Stimulated activated CD4-positive, alpha-beta T cell treated with anti-CD3 and anti-CD28 coated beads, Interleukin-1b, Interleukin-23, amount 100 ng/mL, for 1 hour (primary cell): Measurements from ENCODE around the gene ENTPD8.

ENCODE experiments used
- DNase-seq, 2 donors: peaks; one replicate each; pipeline ENCODE4 v3.0.0-alpha.2; 2020; ENCODE audit warnings: low read depth in 2 of 2

ENTPD8 gene, protein sequence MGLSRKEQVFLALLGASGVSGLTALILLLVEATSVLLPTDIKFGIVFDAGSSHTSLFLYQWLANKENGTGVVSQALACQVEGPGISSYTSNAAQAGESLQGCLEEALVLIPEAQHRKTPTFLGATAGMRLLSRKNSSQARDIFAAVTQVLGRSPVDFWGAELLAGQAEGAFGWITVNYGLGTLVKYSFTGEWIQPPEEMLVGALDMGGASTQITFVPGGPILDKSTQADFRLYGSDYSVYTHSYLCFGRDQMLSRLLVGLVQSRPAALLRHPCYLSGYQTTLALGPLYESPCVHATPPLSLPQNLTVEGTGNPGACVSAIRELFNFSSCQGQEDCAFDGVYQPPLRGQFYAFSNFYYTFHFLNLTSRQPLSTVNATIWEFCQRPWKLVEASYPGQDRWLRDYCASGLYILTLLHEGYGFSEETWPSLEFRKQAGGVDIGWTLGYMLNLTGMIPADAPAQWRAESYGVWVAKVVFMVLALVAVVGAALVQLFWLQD

DNA sequence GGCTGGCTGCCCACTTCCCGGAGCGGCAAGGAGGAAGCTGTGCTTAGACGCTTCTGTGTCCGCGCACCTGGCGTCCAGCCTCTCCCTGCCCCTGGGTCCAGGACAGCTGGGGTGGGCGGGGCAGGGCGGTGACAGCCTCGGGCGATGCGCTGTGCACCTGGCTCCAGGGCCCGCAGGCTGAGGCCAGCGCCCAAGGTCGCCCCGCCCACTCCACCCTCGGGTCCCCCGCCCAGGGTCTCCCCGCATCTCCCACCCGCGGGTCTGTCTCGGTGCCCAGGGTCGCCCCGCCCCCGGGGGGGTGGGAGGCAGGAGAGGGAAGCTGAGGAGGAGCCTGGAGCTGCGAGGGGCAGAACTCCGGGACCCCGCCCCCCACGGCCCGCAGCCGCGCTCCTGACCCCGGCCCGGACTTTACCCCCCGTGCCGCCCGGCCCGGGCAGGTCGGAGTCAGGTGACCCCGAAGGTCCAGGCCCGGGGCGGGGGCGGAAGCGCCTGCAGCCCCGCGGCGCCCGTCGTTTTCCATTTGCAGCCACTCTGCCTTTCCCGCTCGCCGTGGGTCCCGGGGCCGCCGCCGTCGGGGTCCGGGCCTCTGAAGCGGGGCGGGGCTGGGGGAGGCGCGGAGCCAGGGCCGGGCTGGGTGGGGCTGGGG, at the start of gene ENTPD8:
Gene ENTPD8 (minus strand): TSS at position 69 of the 646 bp plus-strand sequence. CDS start 3,072 bp downstream, outside the sequence.
- DNase-seq: no peak

- DNase-seq: no peak
These were observed 49.5 kb upstream of the ENTPD8 start for GRCh38 chr9:137490532-137491186.

DNA sequence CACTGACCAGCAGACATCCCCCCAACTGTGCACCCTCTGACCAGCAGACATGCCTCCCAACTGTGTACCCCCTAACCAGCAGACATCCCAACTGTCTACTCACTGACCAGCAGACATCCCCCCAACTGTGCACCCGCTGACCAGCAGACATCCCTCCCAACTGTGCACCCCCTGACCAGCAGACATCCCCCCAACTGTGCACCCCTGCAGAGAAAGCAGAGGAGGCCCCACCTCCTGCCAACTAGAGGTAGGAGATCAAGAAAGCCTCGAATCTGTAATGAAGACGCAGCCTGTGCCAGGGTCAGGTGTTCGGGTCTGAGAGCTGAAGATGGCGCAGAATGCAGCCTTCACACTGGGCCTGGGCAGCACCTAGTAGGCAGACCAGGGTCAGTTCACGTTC, 47.7 kb upstream of the ENTPD8 start:
- DNase-seq: no peak

- DNase-seq: no peak
These were observed 47.1 kb upstream of the ENTPD8 start for GRCh38 chr9:137488327-137488653.

DNA sequence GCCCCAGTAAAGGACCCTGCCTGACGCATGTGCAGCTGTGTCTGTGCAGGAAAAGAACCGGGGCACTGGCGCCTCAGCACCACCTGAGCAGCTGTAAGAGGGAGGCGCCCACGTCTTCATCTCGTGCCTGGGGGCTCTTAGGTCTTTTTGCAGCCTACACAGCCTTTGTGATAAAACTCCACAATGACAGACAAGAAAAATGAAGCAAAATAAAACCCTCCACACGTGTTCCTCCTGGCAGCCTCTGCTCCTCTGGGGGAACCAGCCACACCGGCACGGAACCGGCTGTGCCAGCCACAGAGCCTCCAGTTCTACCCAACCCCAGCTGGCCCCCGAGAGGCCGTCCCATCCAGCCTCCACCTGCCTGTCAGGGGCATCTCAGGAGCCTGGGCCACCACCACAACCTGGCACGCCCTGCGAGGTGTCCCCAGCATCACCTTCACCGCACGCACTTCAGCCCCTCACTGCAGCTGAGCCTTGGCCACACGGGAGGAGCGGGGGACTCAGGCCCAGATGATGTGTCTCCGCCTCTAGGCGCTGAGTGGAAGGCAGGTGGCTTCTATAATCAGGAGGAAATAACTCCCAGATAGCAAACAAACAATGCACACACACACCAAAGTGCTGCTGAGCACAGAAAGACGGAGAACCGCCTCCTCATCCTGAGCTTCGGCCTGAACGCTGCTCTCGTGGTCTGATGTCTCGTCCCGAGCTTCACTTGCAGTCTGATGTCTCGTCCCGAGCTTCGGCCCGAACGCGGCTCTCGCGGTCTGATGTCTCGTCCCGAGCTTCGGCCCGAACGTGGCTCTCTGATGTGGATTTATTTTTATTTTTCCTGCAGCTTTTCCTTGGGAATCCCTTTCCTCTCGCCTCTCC, 46.5 kb upstream of the ENTPD8 start:
- DNase-seq: no peak

DNA sequence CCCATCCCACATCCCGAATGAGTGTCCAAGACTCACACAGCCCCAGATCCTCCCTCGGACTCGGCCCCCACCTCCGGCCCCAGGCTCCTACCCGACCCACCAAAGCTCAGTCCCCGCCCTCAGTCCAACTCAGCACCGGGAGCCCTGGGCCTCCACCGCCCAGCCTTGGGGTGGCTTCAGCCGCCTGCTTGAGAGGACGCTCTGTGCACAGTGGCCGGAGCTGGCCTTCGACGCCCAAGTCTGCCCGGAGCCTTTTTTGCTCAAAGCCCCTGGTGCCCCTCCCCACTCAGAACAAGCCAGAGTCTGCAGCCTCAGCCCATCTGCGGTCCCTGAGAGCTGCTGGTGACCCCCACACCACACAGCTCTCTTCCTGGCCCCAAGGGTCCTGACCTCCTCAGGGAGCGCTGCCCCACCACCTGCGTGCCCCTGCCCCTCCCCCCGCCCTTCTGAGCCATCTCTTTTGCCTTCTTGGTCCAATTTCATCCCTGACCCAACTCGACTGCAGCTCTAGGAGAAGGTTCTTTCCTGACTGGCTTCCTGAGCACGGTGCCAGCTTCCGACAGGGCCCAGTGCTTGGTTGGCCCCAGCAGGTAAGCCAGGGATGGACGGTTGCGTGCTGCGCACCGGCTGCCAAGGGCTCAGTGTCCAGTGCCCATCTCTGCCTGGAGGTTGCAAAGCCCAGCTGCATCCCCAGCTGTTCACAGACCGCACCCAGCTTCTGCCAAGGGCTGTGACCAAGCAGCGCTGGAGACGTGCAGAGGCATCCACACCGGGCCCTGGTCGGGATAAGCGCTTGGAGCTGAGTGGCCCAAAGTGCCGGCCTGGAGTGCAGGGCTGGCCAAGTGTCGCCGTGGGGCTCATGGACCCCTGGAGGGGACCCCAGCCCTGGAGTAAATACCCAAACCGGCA, 45.6 kb upstream of the ENTPD8 start:
- DNase-seq: no peak

GRCh38 chr9:137486141-137486490, 45.0 kb upstream of the ENTPD8 start:
- DNase-seq: no peak

GRCh38 chr9:137485343-137486140, 44.4 kb upstream of the ENTPD8 start:
- no peak for DNase-seq

- DNase-seq: no peak
These were observed 43.6 kb upstream of the ENTPD8 start for GRCh38 chr9:137484551-137485315.

DNA sequence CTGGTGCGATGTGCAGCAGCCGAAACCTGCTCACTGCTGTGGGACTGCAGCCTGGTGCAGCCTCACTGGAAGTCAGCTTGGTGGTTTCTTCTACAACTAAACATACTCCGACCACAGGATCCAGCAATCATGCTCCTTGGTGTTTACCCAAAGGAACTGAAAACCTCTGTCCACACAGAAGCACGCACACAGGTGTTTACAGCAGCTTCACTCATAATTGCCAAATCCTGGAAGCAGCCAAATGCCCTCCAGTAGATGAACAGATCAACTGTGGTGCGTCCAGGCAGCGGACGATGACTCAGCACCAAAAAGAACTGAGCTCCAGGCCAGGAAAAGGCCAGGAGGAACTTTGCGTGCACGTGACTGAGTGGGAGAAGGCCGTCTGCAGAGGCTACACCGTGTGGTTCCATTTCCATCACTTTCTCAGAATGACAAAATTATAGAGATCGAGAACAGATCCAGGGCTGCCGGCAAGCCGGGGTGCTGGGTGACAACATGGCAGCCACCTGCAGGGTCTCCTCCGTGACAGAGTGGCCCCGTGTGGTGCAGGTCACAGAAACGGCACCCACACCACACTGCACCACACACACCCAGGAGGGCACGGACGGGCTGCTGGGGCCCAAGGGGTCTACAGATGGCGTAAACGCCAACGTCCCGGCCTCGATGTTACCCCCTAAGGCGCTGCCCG, 41.1 kb upstream of the ENTPD8 start:
- DNase-seq: no peak

DNA sequence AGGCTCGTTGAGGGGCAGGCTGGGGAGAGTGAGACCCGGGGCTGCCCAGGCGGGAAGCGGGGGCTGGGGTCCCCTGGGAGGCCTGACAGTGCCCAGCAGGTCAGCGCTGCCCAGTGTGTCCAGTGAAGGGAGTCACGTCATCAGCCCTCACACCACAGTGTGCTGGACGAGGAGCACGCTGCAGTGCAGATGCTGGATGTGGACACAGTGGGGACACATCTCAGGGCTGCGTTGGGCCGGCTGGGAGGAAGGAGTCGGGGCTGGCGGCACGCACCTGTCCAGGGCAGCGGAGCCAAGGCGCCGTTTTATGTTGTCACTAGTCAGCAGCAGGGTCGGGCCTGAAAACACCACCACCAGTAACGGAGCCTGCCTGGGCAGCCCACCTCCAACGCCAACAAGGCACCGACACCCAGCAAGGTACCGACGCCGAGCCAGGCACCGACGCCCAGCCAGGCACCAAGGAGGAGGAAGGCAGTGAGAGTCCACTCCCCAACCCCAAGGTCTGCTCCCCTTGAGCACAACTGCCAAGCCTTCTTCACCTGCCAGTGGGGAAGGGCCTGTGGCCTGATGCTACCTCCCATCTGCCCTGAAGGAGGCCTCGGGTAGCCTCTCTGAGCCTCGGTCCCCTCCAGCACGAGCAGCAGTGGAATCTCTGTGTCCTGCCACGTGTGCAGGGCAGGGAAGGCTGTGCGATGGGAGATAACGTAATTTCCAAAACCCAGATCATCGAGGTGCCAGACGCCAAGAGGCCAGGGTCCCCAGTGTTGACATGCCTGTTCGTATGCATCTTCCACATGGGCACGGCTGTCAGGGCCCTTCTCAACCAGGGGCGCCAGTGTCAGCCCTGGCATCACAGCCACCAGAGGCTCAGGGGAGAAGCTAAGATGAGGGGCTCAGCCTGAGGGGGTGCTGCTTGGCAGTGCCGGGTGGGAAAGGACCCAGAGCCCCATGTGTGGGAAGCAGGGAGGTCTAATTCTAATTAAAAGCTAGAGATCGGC, 39.8 kb upstream of the ENTPD8 start:
- DNase-seq: no peak

DNA sequence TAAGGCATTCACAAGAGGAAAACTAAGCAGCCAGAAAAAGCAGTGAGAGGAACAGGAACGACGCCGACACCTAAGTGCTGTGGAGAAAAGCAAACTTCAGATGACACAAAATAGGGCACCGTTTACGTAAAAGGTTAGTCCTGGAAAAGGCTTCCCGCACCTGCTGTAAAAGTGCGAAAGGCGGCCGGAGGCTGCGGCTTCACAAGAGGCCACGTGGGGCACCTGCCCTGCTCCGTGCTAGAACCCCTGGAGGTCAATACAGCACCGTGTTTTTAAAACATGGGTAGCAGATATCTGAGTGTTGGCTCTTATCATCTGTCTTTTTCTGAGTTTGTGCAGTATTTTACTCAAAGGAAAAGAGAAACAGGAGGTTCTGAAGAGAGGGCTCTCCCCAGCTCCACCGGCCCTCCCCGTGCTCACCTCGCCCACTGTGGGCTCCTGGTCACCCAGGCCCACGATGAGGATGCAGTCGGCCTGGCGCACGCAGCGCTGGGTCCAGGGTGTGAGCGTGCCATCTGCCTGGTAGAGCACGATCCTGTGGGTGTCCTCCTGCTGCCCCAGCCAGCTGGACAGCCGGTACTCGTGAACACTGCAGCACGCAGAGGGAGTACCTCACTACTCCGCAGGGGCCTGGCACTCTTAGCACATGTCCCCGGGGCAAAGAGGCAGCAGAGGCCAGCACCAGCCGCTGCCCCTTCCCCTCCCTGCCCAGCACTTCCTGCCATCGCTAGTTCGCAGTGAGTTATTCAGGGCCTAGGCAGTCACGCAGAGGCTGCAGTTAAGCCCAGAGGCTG, 38.9 kb upstream of the ENTPD8 start:
- DNase-seq: no peak

DNA sequence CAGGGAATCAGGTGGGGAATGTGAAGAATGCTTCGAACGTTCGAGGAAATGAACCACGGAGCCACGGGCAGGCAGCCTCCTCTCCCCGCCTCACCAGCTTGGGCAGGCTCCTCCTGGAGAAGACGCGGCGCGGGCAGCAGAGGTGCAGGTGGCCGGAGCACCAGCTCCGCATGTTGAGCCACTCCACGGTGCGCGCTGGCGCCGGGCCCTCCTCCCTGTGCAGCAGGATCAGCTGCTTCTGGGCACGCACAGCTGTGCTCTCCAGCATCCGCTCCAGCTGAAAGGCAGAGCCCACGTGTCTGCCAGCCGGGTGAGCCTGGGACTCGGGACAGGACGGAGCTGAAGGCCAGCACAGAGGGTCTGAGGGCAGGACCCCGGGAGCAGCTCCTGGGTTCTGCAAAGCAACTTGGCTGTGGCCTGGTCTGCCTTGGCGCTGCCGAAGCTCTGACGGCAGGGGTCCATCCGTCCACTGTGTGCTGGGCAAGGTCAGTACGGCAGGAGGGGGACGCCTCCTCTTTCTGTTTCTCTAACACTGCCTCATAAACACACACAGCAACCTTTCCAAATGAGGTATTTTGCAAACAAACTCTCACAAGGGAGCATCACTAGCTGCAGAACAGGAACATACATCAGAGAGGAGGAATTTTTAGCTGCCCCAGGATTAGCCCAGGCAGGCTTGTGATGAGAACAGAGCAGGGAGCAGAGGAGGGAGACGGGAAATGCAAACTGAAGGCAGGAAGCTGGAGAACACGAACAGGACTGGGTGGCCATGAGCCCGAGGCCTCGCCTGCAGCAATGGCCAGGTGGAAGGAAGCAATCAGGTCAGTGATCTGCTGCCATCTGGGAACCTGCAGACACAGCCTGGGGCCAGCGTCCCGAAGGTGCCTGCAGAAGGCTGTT, 38.1 kb upstream of the ENTPD8 start:
- DNase-seq: no peak

GRCh38 chr9:137478613-137478961, 37.4 kb upstream of the ENTPD8 start:
- DNase-seq: no peak

GRCh38 chr9:137477778-137478612, 36.8 kb upstream of the ENTPD8 start:
- no peak for DNase-seq
